Memory B cell (primary cell): ENCODE data around the gene LPIN1.

ENCODE experiments used
- ATAC-seq: fragments of 150-1000 bp; cut with Tn5 transposase; 2 replicates; pipeline ENCODE4 v1.10.0; 2021; ENCODE audit warnings: low read depth, mild to moderate bottlenecking, moderate library complexity
- DNase-seq, 2 donors: peaks; one replicate each; pipeline ENCODE4 v3.0.0; 2022; ENCODE audit warnings: low spot score in 2 of 2
- H3K27ac Mint-ChIP-seq: one replicate; pipeline ENCODE4 v1.8.0; 2022; ENCODE audit warnings: mild to moderate bottlenecking, moderate library complexity, mixed read lengths
- H3K27me3 Mint-ChIP-seq: one replicate; pipeline ENCODE4 v1.8.0; 2022; ENCODE audit warnings: mixed read lengths
- H3K36me3 Mint-ChIP-seq: one replicate; pipeline ENCODE4 v1.8.0; 2022; ENCODE audit warnings: mild to moderate bottlenecking, mixed read lengths
- H3K4me1 Mint-ChIP-seq: one replicate; pipeline ENCODE4 v1.8.0; 2022; ENCODE audit warnings: mixed read lengths
- H3K4me3 Mint-ChIP-seq: one replicate; pipeline ENCODE4 v1.8.0; 2022; ENCODE audit warnings: mild to moderate bottlenecking, moderate library complexity, mixed read lengths
- H3K9me3 Mint-ChIP-seq: one replicate; pipeline ENCODE4 v1.8.0; 2022; ENCODE audit warnings: mixed read lengths

Gene LPIN1

DNA sequence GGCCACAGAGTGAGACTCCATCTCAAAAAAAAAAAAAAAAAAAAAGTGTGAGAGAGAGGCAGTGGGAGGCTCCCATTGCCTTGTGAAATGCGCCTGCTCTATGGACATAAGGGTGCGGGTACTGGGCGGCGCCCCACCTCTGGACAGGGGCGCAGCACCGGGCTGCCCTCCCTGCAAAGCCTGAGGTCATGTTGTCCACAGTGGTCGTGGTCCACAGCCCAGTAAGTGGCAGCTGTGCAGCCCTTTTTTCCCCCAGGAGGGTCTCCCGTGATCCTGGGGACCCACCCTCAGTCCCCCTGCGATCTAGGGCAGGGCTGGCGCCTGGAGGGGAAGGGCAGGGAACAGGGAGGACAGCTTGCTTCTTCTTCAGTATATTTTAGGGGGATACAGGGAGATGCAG is 37.8 kb downstream of the LPIN1 start:
- H3K9me3 Mint-ChIP-seq, result no peaks in the 10 kb centered on the region
- ATAC-seq (no peak), DNase-seq (no peak)
- H3K36me3 Mint-ChIP-seq, result peaks cover 39% of the 10 kb centered on the region
- no peak overlapping the region for H3K4me3 Mint-ChIP-seq
- peaks cover 4% of the 10 kb centered on the region for H3K4me1 Mint-ChIP-seq
- no peaks in the 10 kb centered on the region for H3K27me3 Mint-ChIP-seq
- H3K27ac Mint-ChIP-seq, result no peak overlapping the region

DNA sequence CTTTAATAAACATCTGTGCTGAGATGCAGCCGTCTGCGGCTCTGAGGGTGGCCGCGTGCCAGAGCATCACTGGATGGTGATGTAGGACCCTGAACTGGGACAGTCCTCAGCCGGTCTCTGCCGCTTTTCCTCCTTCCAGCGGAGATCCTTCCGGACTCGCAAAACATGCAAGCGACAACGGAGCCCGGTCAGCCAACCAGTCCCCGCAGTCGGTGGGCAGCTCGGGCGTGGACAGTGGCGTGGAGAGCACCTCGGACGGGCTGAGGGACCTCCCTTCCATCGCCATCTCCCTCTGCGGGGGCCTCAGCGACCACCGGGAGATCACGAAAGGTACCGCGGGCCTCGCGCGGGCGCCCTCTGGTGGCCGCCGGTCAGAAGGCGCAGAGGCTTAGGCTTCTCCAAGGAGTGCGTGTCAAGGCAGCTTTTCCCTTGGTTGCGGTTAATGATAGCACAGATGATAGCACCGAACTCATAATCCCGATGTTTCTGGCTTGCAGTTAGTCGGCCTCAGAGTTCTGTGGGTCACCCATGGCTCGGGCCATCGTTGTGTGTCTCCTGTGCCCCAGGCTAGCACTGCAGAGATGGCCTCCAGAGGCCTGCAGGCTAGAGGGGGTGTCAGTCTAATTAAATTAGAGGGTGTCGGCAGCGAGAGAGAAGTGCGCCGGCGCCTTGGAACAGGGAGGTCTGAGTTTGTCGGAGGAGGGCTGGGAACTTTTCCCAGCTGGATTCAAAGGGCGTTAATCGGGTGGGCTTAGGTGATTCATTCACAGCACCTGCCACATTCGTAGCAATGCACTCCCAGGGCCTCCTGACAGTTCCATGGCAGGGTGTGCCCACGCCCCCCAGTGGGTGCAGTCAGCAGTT is 38.5 kb downstream of the LPIN1 start:
- Mint-ChIP-seq H3K4me3 (no peak overlapping the region), H3K9me3 (no peaks in the 10 kb centered on the region), H3K4me1 (peaks cover 5% of the 10 kb centered on the region), H3K27me3 (no peaks in the 10 kb centered on the region), H3K36me3 (peaks cover 44% of the 10 kb centered on the region), H3K27ac (no peak overlapping the region)
- ATAC-seq, result peak; percentile 51
- peak; percentile 40 to 63 for DNase-seq

DNA sequence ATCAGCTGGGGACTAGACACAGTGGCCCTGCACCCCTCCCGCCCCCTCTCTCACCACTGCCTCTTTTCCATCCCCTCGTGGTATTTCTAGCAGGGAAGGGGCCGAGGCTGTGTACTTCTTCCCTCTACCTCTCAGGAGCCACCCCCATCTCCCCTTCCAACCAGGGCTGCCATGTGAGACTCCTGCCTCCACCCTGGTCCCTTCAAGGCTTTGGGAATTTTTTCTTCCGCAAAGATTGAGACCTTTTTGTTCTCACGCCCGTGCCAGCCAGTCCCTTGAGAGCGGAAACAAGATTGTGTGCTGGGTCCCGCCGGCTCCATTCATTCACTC is 39.1 kb downstream of the LPIN1 start:
- Mint-ChIP-seq H3K27me3 (no peaks in the 10 kb centered on the region), H3K4me3 (no peak overlapping the region), H3K27ac (no peak overlapping the region), H3K36me3 (peaks cover 44% of the 10 kb centered on the region), H3K4me1 (peaks cover 5% of the 10 kb centered on the region), H3K9me3 (no peaks in the 10 kb centered on the region)
- DNase-seq (no peak), ATAC-seq (no peak)

DNA sequence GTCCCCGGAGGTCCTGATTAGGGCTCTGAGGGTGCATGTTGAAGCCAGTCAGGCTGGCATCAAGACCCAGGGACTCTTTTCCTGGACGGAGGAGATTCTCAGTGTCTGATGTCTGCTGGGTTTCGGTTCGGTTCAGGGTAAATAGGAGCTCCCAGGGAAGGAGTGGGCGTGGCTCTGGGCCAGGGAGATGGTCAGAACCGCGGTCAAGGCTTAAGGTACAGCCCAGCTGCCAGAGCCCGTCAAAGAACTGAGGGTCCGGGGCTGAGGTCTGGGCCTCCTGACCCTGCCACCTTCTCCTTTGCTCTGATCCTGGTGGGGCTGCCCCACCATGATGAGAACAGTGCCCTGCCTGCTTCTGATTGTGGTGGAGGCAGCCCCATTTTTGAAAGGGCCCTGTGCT is 39.8 kb downstream of the LPIN1 start:
- no peak overlapping the region for H3K27ac Mint-ChIP-seq
- H3K4me1 Mint-ChIP-seq, result peaks cover 5% of the 10 kb centered on the region
- H3K4me3 Mint-ChIP-seq, result no peak overlapping the region
- no peaks in the 10 kb centered on the region for H3K9me3 Mint-ChIP-seq
- peaks cover 45% of the 10 kb centered on the region for H3K36me3 Mint-ChIP-seq
- ATAC-seq (no peak), DNase-seq (no peak)
- H3K27me3 Mint-ChIP-seq, result no peaks in the 10 kb centered on the region

DNA sequence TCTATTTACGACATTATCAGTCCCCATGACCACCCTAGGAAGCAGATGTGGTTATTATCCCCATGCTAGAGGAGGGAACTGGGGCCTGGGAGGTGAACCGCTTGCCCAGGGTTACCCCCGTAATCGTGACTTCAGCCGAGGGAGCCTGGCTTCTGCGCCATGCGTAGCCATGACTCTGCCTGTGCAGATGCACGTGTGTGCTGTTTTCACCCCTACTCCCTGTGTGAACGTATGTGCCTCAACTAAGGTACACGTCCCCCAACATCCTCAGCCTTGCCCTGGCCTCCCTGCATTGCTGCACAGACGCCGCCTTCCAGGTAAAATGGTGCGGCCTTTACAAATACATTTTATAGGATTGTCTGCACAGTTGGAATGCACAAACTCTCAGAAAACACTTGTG is 40.2 kb downstream of the LPIN1 start:
- Mint-ChIP-seq H3K4me3 (no peak overlapping the region), H3K4me1 (peaks cover 5% of the 10 kb centered on the region), H3K9me3 (no peaks in the 10 kb centered on the region), H3K36me3 (peaks cover 45% of the 10 kb centered on the region), H3K27ac (no peak overlapping the region), H3K27me3 (no peaks in the 10 kb centered on the region)
- DNase-seq (no peak), ATAC-seq (no peak)

DNA sequence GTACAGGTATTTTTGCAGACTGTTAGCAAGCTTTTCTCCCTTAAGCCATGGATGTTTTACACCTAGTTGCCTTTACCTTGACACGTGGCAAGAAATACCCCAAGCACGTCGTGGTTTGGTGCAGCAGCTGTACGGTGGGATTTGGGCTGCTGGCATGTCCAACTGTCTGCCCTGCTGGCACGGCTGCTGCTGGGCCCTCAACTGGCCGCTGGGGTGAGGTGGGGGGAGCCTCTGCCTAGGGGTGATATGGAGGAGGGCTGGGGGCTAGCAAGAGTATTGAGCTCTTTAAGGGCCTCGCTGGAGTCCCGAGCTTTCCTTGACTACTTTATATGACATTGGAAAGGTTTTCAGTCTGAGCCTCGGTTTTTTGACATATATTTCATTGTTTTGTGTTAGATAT is 41.6 kb downstream of the LPIN1 start:
- Mint-ChIP-seq H3K9me3 (no peaks in the 10 kb centered on the region), H3K4me3 (no peak overlapping the region), H3K27me3 (no peaks in the 10 kb centered on the region), H3K4me1 (peaks cover 5% of the 10 kb centered on the region), H3K27ac (no peak overlapping the region), H3K36me3 (peaks cover 45% of the 10 kb centered on the region)
- ATAC-seq (no peak), DNase-seq (no peak)

DNA sequence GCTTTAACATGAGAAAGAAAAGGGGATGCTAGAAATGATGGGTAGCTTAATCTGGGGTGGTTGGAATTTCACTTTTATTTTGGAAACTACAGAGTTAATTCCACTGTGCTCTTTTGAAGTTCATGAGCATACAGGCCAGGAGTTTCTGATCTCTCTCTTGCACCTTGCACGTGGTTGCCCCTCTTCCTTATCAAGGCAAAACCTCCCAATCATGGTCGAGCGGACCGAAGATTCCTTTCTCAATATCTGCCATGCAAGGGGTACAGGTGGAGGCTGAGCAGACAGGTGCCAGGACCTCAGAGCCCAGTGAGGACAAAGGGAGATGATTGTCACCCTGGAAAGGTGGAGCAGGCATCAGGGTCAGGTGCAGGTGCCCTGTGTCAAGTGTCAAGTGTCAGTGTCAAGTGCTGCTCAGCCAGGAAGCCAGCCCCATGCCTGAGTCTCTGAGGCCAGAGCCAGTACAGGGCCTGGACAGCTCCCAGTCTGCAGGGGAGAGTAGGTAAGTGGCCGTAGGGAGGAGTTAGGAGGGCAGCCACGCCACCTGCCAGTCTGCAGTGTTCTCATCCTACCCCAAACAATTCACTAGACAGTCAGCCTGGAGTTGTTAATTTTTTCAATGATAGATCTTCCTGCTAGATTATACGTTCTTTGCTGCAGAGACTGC is 42.2 kb downstream of the LPIN1 start:
- ATAC-seq (no peak), DNase-seq (no peak)
- peaks cover 47% of the 10 kb centered on the region for H3K36me3 Mint-ChIP-seq
- H3K9me3 Mint-ChIP-seq, result no peaks in the 10 kb centered on the region
- no peaks in the 10 kb centered on the region for H3K27me3 Mint-ChIP-seq
- H3K4me1 Mint-ChIP-seq, result peaks cover 5% of the 10 kb centered on the region
- H3K4me3 Mint-ChIP-seq, result no peak overlapping the region
- H3K27ac Mint-ChIP-seq, result no peak overlapping the region

DNA sequence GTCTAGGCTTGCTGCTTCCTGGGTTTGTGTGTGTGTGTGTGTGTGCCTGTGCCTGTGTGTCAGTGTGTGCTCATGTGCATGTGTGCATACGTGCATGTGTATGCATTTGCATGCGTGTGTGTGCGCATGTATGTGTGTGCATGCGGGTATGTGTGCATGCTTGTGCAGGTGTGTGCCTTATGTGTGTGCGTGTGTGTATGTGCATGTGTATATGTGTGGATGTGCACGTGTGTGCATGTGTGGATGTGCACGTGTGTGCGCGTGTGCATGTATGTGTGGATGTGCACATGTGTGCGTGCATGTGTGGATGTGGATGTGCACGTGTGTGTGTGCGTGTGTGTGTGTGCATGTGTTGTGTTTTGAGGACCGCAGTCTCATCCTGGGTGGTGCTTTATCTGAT is 42.8 kb downstream of the LPIN1 start:
- Mint-ChIP-seq H3K27ac (peak overlapping the region; percentile 9), H3K4me1 (peaks cover 5% of the 10 kb centered on the region), H3K27me3 (no peaks in the 10 kb centered on the region), H3K9me3 (no peaks in the 10 kb centered on the region), H3K4me3 (no peak overlapping the region), H3K36me3 (peaks cover 50% of the 10 kb centered on the region)
- DNase-seq, result no peak
- no peak for ATAC-seq

DNA sequence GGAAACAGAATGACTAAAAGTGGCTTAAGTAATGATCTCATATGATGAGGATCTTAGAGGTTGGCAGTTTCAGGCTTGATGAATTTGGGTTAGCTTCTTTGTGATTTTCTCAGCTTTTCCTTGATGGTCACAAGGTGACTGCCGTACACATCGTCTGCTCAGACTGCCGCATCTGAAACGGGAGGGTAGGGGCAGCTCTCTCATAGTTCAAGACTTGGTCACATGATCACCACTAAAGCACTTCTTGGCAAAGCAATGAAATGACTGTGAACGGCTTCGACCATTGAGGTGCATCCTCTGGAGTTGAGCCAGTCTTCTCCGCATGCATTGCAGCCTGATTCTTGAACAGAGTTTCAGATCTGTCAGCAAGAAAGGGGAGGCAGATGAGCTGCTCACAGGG is 43.8 kb downstream of the LPIN1 start:
- H3K36me3 Mint-ChIP-seq, result peaks cover 53% of the 10 kb centered on the region
- H3K4me3 Mint-ChIP-seq, result no peak overlapping the region
- peaks cover 5% of the 10 kb centered on the region for H3K4me1 Mint-ChIP-seq
- H3K27me3 Mint-ChIP-seq, result no peaks in the 10 kb centered on the region
- no peaks in the 10 kb centered on the region for H3K9me3 Mint-ChIP-seq
- no peak for DNase-seq
- no peak overlapping the region for H3K27ac Mint-ChIP-seq
- ATAC-seq, result no peak

DNA sequence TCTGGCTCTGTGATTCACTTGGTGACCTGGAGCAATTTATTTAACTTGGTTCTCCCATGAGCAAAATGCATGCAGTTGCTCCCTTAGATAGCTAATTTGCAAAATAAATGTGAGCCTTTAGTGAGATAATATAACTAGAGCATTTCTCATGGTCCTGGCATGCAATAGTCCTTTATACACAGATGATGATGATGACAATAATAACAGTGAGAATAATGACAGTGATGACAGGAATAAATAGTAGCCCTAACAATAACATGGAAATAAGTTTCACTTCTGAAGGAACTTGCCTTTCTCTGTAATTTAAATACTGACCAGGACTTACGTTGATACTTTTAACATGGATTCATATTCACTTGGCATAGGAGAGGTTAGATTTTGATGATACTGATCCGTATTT is 49.2 kb downstream of the LPIN1 start:
- DNase-seq, result no peak
- Mint-ChIP-seq H3K9me3 (no peaks in the 10 kb centered on the region), H3K4me1 (no peaks in the 10 kb centered on the region), H3K27ac (no peak overlapping the region), H3K4me3 (no peak overlapping the region), H3K36me3 (peaks cover 46% of the 10 kb centered on the region), H3K27me3 (no peaks in the 10 kb centered on the region)
- no peak for ATAC-seq

DNA sequence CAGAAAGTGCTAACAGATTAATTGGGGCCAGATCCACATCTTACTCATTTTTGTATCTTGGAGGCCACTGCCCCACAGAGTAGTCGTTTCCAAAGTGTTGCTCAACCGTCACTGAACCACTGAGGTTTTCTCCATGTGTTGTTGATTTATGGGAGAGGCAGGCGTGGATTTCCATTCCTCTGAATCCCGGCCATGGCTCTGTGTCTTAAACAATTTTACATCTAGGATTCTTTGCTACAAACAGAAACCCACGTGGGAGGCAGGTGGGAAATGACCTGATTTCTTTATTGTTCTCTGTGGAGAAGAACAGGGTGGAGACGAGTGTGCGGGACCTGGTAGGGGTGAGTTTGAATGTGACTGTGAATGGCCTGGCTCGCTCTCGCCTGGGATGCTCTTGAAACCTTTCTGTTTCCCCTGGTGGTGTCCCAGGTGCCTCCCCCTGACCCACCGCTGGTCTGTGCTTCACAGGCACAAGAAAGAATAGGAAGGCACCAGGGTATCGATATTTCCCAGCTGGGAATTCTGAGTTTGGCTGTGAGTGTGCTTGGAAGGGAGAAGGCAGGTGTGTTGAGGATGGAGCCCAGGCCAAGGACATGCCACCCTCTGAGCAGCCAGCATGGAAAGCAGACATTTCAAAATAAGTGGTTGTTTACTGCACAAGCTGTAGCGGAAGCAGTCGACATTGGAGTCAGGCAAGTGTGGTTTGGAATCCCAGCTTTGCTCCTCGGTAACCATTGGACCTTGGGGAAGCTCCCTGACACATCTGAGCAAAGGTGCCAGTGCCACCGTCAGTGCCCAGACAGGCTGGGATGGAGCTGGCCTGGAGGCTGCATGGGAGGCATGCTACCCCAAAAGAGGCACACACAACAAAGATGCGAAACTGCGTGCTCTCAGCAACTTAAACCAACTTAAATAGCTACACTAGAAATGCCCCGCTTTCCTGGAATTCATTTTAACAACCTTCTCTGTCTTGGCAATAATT is 50.0 kb downstream of the LPIN1 start:
- H3K27ac Mint-ChIP-seq, result no peak overlapping the region
- ATAC-seq, result no peak
- H3K4me1 Mint-ChIP-seq, result no peaks in the 10 kb centered on the region
- no peak for DNase-seq
- H3K4me3 Mint-ChIP-seq, result no peak overlapping the region
- peaks cover 49% of the 10 kb centered on the region for H3K36me3 Mint-ChIP-seq
- no peaks in the 10 kb centered on the region for H3K9me3 Mint-ChIP-seq
- H3K27me3 Mint-ChIP-seq, result no peaks in the 10 kb centered on the region

DNA sequence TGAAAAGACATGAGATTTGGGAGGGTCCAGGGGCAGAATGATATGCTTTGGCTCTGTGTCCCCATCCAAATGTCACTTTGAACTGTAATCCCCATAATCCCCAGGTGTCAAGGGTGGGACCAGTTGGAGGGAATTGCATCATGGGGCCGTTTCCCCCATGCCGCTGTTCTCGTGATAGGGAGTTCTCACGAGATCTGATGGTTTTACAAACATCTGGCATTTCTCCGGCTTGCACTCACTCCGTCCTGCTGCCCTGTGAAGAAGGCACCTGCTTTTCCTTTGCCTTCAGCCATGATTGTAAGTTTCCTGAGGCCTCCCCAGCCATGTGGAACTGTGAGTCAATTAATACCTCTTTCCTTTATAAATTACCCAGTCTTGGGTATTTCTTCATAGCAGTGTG is 51.4 kb downstream of the LPIN1 start:
- ATAC-seq (no peak), DNase-seq (no peak)
- peaks cover 48% of the 10 kb centered on the region for H3K36me3 Mint-ChIP-seq
- no peaks in the 10 kb centered on the region for H3K27me3 Mint-ChIP-seq
- no peaks in the 10 kb centered on the region for H3K9me3 Mint-ChIP-seq
- H3K27ac Mint-ChIP-seq, result no peak overlapping the region
- H3K4me3 Mint-ChIP-seq, result no peak overlapping the region
- H3K4me1 Mint-ChIP-seq, result no peaks in the 10 kb centered on the region

DNA sequence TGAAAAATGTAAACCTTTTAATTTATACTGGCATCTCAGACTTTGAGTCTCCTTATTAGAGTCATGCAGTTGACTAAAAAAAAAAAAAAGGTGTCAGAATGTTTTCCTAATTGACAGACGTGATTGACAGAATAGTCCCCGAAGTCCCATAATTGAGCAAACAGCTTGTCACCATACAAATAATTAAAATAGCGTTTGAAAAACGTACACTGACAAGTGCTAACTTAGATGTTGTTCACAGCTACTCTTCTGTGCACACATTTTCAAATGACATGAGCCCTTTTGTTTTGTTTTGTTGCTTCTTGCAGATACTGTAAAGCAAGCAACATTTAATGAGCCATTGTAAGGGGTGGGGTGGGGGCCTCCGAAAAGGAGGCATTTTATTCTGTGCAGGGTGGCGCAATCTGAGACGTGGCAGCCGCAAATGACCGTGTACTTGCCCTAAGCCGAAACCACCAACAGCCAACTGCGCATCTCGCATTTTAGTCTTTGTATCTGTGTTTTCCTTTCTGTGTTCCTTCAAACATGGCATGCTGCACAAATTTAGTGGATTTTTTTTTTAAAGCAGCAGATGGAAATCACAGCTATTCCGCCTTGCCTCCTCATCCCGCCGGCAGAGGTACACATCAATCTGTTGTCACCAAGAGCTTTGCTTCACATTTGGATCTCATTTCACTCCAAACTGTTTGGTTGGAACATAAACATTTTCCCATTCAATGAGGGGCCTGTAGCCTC is 52.4 kb downstream of the LPIN1 start:
- peaks cover 45% of the 10 kb centered on the region for H3K36me3 Mint-ChIP-seq
- no peak overlapping the region for H3K4me3 Mint-ChIP-seq
- no peak overlapping the region for H3K27ac Mint-ChIP-seq
- H3K4me1 Mint-ChIP-seq, result no peaks in the 10 kb centered on the region
- no peaks in the 10 kb centered on the region for H3K9me3 Mint-ChIP-seq
- ATAC-seq (no peak), DNase-seq (no peak)
- no peaks in the 10 kb centered on the region for H3K27me3 Mint-ChIP-seq
